H1 (cell line): ENCODE results near the gene CAPZB. TPM values are rescaled to one million over a fixed set of nuclear protein-coding genes. Genes with fewer than 3 reads are reported as not detected.

Experiments used
- CTCF ChIA-PET: fragments of 300-600 bp; sonication (Branson Sonifier 250); formaldehyde crosslinking; loops from one replicate; lab custom pipeline; 2021; ENCODE audit not compliant: partially characterized antibody; lab: Charles Lee
- POLR2A ChIA-PET: fragments of 300-600 bp; sonication (Branson Sonifier 250); formaldehyde crosslinking; loops from one replicate; lab custom pipeline; 2021; ENCODE audit warnings: inconsistent platforms; ENCODE audit not compliant: partially characterized antibody; lab: Charles Lee
- DNase-seq, 2 experiments: peaks; one replicate each; pipeline versions ENCODE4 v3.0.0 to v3.0.0-alpha.2; 2010 to 2022; ENCODE audit warnings: low spot score in 2 of 2, low read depth in 1 of 2, mixed read lengths in 1 of 2
- FAIRE-seq: peaks from 2 replicates; lab custom pipeline; 2011; peaks lifted over from hg19 to GRCh38; lab: Jason Lieb, UNC
- H2AFZ ChIP-seq: 2 replicates; pipeline ENCODE4 v1.8.1; 2012; ENCODE audit warnings: low read length, inconsistent platforms
- H2AK5ac ChIP-seq: 2 replicates; pipeline ENCODE4 v1.6.1; 2013; ENCODE audit warnings: low read depth, low read length
- H2BK120ac ChIP-seq: replicated peaks from 2 replicates; pipeline ENCODE3; 2013; ENCODE audit warnings: low read depth, low read length, inconsistent platforms
- H2BK12ac ChIP-seq: 2 replicates; pipeline ENCODE4 v1.6.1; 2013; ENCODE audit warnings: low read depth, low read length
- H2BK15ac ChIP-seq: 2 replicates; pipeline ENCODE4 v1.6.1; 2013; ENCODE audit warnings: low read length
- H2BK20ac ChIP-seq: 2 replicates; pipeline ENCODE4 v1.6.1; 2013; ENCODE audit warnings: low read length
- H2BK5ac ChIP-seq: 2 replicates; pipeline ENCODE4 v1.6.1; 2013; ENCODE audit warnings: low read depth, low read length
- H3K14ac ChIP-seq: 2 replicates; pipeline ENCODE4 v1.6.1; 2013; ENCODE audit warnings: inconsistent platforms; ENCODE audit not compliant: insufficient read length
- H3K18ac ChIP-seq: 2 replicates; pipeline ENCODE4 v1.6.1; 2013; ENCODE audit warnings: low read length; ENCODE audit errors: extremely low read depth
- H3K23ac ChIP-seq: 2 replicates; pipeline ENCODE4 v1.6.1; 2013; ENCODE audit warnings: inconsistent platforms; ENCODE audit not compliant: insufficient read length
- H3K23me2 ChIP-seq: 2 replicates; pipeline ENCODE4 v1.6.1; 2013; ENCODE audit warnings: low read depth, low read length
- H3K27ac ChIP-seq: 2 replicates; pipeline ENCODE4 v1.6.1; 2011; ENCODE audit warnings: low read depth, low read length, inconsistent platforms
- H3K27me3 ChIP-seq, 4 experiments: replicated peaks in 1 of 4; 1 replicate in 1 of 4; 2 replicates in 3 of 4; pipeline versions ENCODE4 v1.6.1 to v1.8.1; 2011 to 2013; ENCODE audit warnings: low read length in 3 of 4, mild to moderate bottlenecking in 3 of 4, inconsistent platforms in 2 of 4, mixed read lengths in 2 of 4, moderate library complexity in 1 of 4; ENCODE audit not compliant: control insufficient read depth in 3 of 4, insufficient read depth in 3 of 4; ENCODE audit errors: extremely low read depth in 1 of 4
- H3K36me3 ChIP-seq, 4 experiments: 2 replicates each; pipeline versions ENCODE4 v1.6.1 to v1.8.1; 2011 to 2013; ENCODE audit warnings: mild to moderate bottlenecking in 4 of 4, low read length in 3 of 4, moderate library complexity in 2 of 4, control low read depth in 1 of 4, inconsistent platforms in 1 of 4; ENCODE audit not compliant: insufficient read depth in 4 of 4, control insufficient read depth in 2 of 4
- H3K4ac ChIP-seq: replicated peaks from 2 replicates; pipeline ENCODE3; 2013; ENCODE audit warnings: low read length, low read depth, mixed read lengths, inconsistent platforms; ENCODE audit not compliant: insufficient read length
- H3K4me1 ChIP-seq, 4 experiments: replicated peaks in 1 of 4; 1 replicate in 1 of 4; 2 replicates in 3 of 4; pipeline versions ENCODE4 v1.6.1 to v1.8.1; 2011 to 2013; ENCODE audit warnings: low read length in 3 of 4, inconsistent platforms in 2 of 4, mixed read lengths in 1 of 4; ENCODE audit not compliant: insufficient read depth in 4 of 4, control insufficient read depth in 3 of 4
- H3K4me2 ChIP-seq, 2 experiments: 2 replicates each; pipeline versions ENCODE4 v1.6.1 to v1.8.1; 2011 to 2013; ENCODE audit warnings: low read depth in 2 of 2, low read length in 2 of 2, control low read depth in 1 of 2, inconsistent platforms in 1 of 2, mild to moderate bottlenecking in 1 of 2; ENCODE audit not compliant: insufficient read depth in 1 of 2
- H3K4me3 ChIP-seq, 4 experiments: fragments of 200-600, 300-600 bp in 1 of 4; sonication (generic), shearing (Covaris generic), sonication (Bioruptor Twin) in 1 of 4; 2 replicates each; pipeline versions ENCODE4 v1.5.1 to v1.8.1; 2011 to 2016; ENCODE audit warnings: low read length in 4 of 4, low read depth in 3 of 4, control low read depth in 2 of 4, inconsistent platforms in 2 of 4, mild to moderate bottlenecking in 2 of 4, mixed read lengths in 1 of 4, moderate library complexity in 1 of 4; ENCODE audit not compliant: insufficient read depth in 2 of 4; ENCODE audit errors: extremely low read depth in 1 of 4
- H3K56ac ChIP-seq: replicated peaks from 2 replicates; pipeline ENCODE3; 2013; ENCODE audit warnings: low read depth, mild to moderate bottlenecking, mixed read lengths, low read length, inconsistent platforms; ENCODE audit not compliant: insufficient read length
- H3K79me1 ChIP-seq: 2 replicates; pipeline ENCODE4 v1.6.1; 2013; ENCODE audit warnings: low read depth, low read length, control low read depth
- H3K79me2 ChIP-seq, 2 experiments: 2 replicates each; pipeline versions ENCODE4 v1.6.1 to v1.8.1; 2012 to 2013; ENCODE audit warnings: low read length in 2 of 2, mild to moderate bottlenecking in 2 of 2, inconsistent platforms in 1 of 2; ENCODE audit not compliant: insufficient read depth in 2 of 2, control insufficient read depth in 1 of 2
- H3K9ac ChIP-seq, 4 experiments: replicated peaks in 1 of 4; 1 replicate in 1 of 4; 2 replicates in 3 of 4; pipeline versions ENCODE4 v1.6.1 to v1.8.1; 2011 to 2013; ENCODE audit warnings: low read depth in 3 of 4, low read length in 3 of 4, control low read depth in 2 of 4, mild to moderate bottlenecking in 2 of 4, moderate library complexity in 2 of 4, inconsistent platforms in 1 of 4; ENCODE audit errors: extremely low read depth in 1 of 4
- H3K9me3 ChIP-seq, 2 experiments: 2 replicates each; pipeline versions ENCODE4 v1.6.1 to v1.8.1; 2012 to 2013; ENCODE audit warnings: mild to moderate bottlenecking in 2 of 2, moderate library complexity in 2 of 2, control low read depth in 1 of 2, inconsistent platforms in 1 of 2, low read depth in 1 of 2, low read length in 1 of 2, mixed read lengths in 1 of 2; ENCODE audit not compliant: insufficient read depth in 2 of 2
- H4K20me1 ChIP-seq, 2 experiments: replicated peaks in 1 of 2; 2 replicates each; pipeline versions ENCODE3 to v1.8.1; 2011 to 2013; ENCODE audit warnings: inconsistent platforms in 2 of 2, low read length in 2 of 2, mild to moderate bottlenecking in 1 of 2; ENCODE audit not compliant: insufficient read depth in 2 of 2, control insufficient read depth in 1 of 2
- H4K5ac ChIP-seq: 2 replicates; pipeline ENCODE4 v1.6.1; 2013; ENCODE audit warnings: low read length, low read depth, mixed read lengths, inconsistent platforms; ENCODE audit not compliant: insufficient read length
- H4K8ac ChIP-seq: 2 replicates; pipeline ENCODE4 v1.8.0; 2013; ENCODE audit warnings: mild to moderate bottlenecking, moderate library complexity, low read length, inconsistent platforms; ENCODE audit not compliant: insufficient read depth; ENCODE audit errors: extremely low read depth
- H4K91ac ChIP-seq: replicated peaks from 2 replicates; pipeline ENCODE3; 2013; ENCODE audit warnings: low read length, mixed read lengths, inconsistent platforms; ENCODE audit not compliant: insufficient read length
- BRCA1 ChIP-seq: IDR thresholded peaks from 2 replicates; pipeline ENCODE4 v1.6.1; 2012; ENCODE audit warnings: low read depth, low read length, improper control_type of control experiment
- CEBPB ChIP-seq: IDR thresholded peaks from 2 replicates; pipeline ENCODE4 v1.6.1; 2012; ENCODE audit warnings: low read depth, low read length
- CTBP2 ChIP-seq: IDR thresholded peaks from 2 replicates; pipeline ENCODE4 v1.7.0; 2011; ENCODE audit warnings: borderline replicate concordance, mild to moderate bottlenecking, moderate library complexity, mixed read lengths, low read length; ENCODE audit not compliant: insufficient read depth, insufficient read length
- EP300 ChIP-seq, 2 experiments: IDR thresholded peaks; 1 replicate in 1 of 2; 2 replicates in 1 of 2; pipeline ENCODE4 v1.6.1; 2011 to 2012; ENCODE audit warnings: low read depth in 2 of 2, low read length in 2 of 2, mild to moderate bottlenecking in 2 of 2, borderline replicate concordance in 1 of 2, inconsistent platforms in 1 of 2, moderate library complexity in 1 of 2
- HDAC2 ChIP-seq, 2 experiments: fragments of 300-600 bp in 1 of 2; sonication (generic) in 1 of 2; IDR thresholded peaks; 2 replicates each; pipeline ENCODE4 v1.6.1; 2011 to 2012; ENCODE audit warnings: low read depth in 2 of 2, low read length in 2 of 2, mild to moderate bottlenecking in 2 of 2, moderate library complexity in 2 of 2, borderline replicate concordance in 1 of 2, inconsistent platforms in 1 of 2
- NRF1 ChIP-seq: IDR thresholded peaks from 2 replicates; pipeline ENCODE4 v1.6.1; 2011; ENCODE audit warnings: mild to moderate bottlenecking, low read depth, low read length, improper control_type of control experiment
- SAP30 ChIP-seq: fragments of 300-600 bp; sonication (generic); IDR thresholded peaks from 2 replicates; pipeline ENCODE4 v1.7.1; 2012; ENCODE audit warnings: low read length, moderate library complexity, mild to moderate bottlenecking, inconsistent platforms; ENCODE audit not compliant: insufficient read depth, insufficient replicate concordance
- SUZ12 ChIP-seq: fragments of 200-600 bp; sonication (generic); IDR thresholded peaks from 2 replicates; pipeline ENCODE4 v1.6.1; 2012; ENCODE audit warnings: mild to moderate bottlenecking, inconsistent platforms, low read length, moderate library complexity, mixed read lengths
- TAF7 ChIP-seq: optimal IDR thresholded peaks from 2 replicates; pipeline ENCODE3; 2011; ENCODE audit warnings: low read depth, mild to moderate bottlenecking, inconsistent platforms, low read length, moderate library complexity, borderline replicate concordance
- WGBS, 2 experiments: shearing (Covaris generic) in 1 of 2; methylation state at CpG; one replicate each; pipeline versions ENCODE4 v1.1.6 to v1.1.7; 2013 to 2015; ENCODE audit warnings: low lambda C conversion rate in 2 of 2, mixed read lengths in 2 of 2, inconsistent platforms in 1 of 2, low coverage in 1 of 2, missing lambda C conversion rate in 1 of 2; ENCODE audit not compliant: insufficient replicate concordance in 2 of 2, insufficient coverage in 1 of 2, insufficient read length in 1 of 2; ENCODE audit errors: extremely low coverage in 1 of 2, missing lambda C conversion rate in 1 of 2; 5-methylcytosine and 5-hydroxymethylcytosine counted together
- polyA plus RNA-seq, 7 experiments: library from polyadenylated mRNA; depleted of rRNA in 3 of 7; stranded (reverse) in 5 of 7; unstranded in 2 of 7; fragments of >200 nt in 5 of 7; fragments of 200-250 nt in 2 of 7; gene quantifications; 1 replicate in 5 of 7; 2 replicates in 1 of 7; 4 replicates in 1 of 7; pipeline versions ENCODE4 v1.2.1 to v1.2.3, GENCODE V29; 2011 to 2013; ENCODE audit warnings: missing spikeins in 2 of 7, mixed read lengths in 2 of 7
- total RNA-seq: library from RNA; stranded (reverse); fragmentation: NEBNext Ultra II Directional; extraction: Animal tissue kit (Norgen Biotek cat#: 25700); gene quantifications from 2 replicates; pipeline ENCODE4 v1.2.1, GENCODE V29; 2021
- TF ChIP-seq, protein P1 (sequence below): IDR thresholded peaks from 2 replicates; pipeline ENCODE4 v1.6.1; 2012; ENCODE audit warnings: inconsistent platforms
- TF ChIP-seq, protein P2 (sequence below): IDR thresholded peaks from 2 replicates; pipeline ENCODE4 v1.6.1; 2012; ENCODE audit warnings: low read length, inconsistent platforms

CAPZB gene
- total and polyA plus RNA-seq, 2 of the 8 experiments (the other 6 are each of a cell fraction or from before 2014, with no cell fraction given): 162 to 371 TPM

GRCh38 chr1:19349999-19350398 is 135.3 kb downstream of the CAPZB start:
- H2AFZ ChIP-seq: no peak overlapping the region
- no peak overlapping the region for H4K8ac ChIP-seq
- no peaks in the 10 kb centered on the region; the same call in none of the 2 replicates for H3K79me1 ChIP-seq
- no peak overlapping the region; the same call in 1 of the 2 replicates for H3K18ac ChIP-seq
- no peak overlapping the region; the same call in 1 of the 2 replicates for H2BK12ac ChIP-seq
- WGBS, 2 experiments: 84% methylated on average over 13 of the region's 17 CpGs; no CpG with 5 or more reads in 1 of the 2 experiments
- no peak overlapping the region for H4K5ac ChIP-seq
- H3K4me3 ChIP-seq: no peak overlapping the region
- H3K23me2 ChIP-seq: no peaks in the 10 kb centered on the region
- H2AK5ac ChIP-seq: no peak overlapping the region
- peaks cover 2 to 10% of the 10 kb centered on the region in 2 experiments for H4K20me1 ChIP-seq
- no peak for DNase-seq
- H3K27ac ChIP-seq: no peak overlapping the region
- H3K4ac ChIP-seq: no peak overlapping the region
- no peak overlapping the region for H3K14ac ChIP-seq
- H3K4me2 ChIP-seq: no peak overlapping the region
- ChIA-PET CTCF (interaction anchor here (0.8 to 1.5 kb wide), 9 partner anchors 8 to 661 kb away, joined by 3 to 5 read pairs (median 4); no protein-coding TSS in a partner anchor), POLR2A (no interaction called here)
- H3K9me3 ChIP-seq: no peaks in the 10 kb centered on the region
- no peak overlapping the region for H2BK5ac ChIP-seq
- H3K23ac ChIP-seq: no peak overlapping the region
- H3K79me2 ChIP-seq: no peaks in the 10 kb centered on the region
- H2BK20ac ChIP-seq: no peak overlapping the region
- H3K27me3 ChIP-seq: no peaks in the 10 kb centered on the region
- no peak overlapping the region for H3K56ac ChIP-seq
- H2BK120ac ChIP-seq: no peak overlapping the region
- peaks cover 0 to 16% (median 7%) of the 10 kb centered on the region in 4 experiments; a peak in 5 of 8 replicates for H3K36me3 ChIP-seq
- no peak overlapping the region; the same call in 1 of the 2 replicates for H2BK15ac ChIP-seq
- no peak overlapping the region for H4K91ac ChIP-seq
- H3K4me1 ChIP-seq: peaks cover 8 to 24% (median 17%) of the 10 kb centered on the region in 4 experiments
- no peak for FAIRE-seq
- no peak overlapping the region for H3K9ac ChIP-seq
- no peak for TF ChIP-seq TAF7
- no peak for TF ChIP-seq EP300 (IDR thresholded peaks at IDR 0.05; ENCODE audit: borderline replicate concordance in 1 of 2, low read depth in 2 of 2, low read length in 2 of 2)
- TF ChIP-seq, protein P1, sequence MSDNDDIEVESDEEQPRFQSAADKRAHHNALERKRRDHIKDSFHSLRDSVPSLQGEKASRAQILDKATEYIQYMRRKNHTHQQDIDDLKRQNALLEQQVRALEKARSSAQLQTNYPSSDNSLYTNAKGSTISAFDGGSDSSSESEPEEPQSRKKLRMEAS: no peak
- TF ChIP-seq NRF1: no peak
- TF ChIP-seq, protein P2, sequence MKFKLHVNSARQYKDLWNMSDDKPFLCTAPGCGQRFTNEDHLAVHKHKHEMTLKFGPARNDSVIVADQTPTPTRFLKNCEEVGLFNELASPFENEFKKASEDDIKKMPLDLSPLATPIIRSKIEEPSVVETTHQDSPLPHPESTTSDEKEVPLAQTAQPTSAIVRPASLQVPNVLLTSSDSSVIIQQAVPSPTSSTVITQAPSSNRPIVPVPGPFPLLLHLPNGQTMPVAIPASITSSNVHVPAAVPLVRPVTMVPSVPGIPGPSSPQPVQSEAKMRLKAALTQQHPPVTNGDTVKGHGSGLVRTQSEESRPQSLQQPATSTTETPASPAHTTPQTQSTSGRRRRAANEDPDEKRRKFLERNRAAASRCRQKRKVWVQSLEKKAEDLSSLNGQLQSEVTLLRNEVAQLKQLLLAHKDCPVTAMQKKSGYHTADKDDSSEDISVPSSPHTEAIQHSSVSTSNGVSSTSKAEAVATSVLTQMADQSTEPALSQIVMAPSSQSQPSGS: no peak
- no peak for TF ChIP-seq CTBP2
- no peak for TF ChIP-seq SUZ12
- TF ChIP-seq BRCA1: no peak
- TF ChIP-seq CEBPB: no peak
- no peak for TF ChIP-seq HDAC2 (IDR thresholded peaks at IDR 0.05; ENCODE audit: borderline replicate concordance in 1 of 2, low read depth in 2 of 2, low read length in 2 of 2)
- no peak for TF ChIP-seq SAP30
